Measurements from ENCODE around the gene KLC1. TPM values are rescaled to one million over a fixed set of nuclear protein-coding genes. Genes with fewer than 3 reads are reported as not detected.

KLC1 gene
- total RNA-seq, 2 experiments from 2014 or later, result 126 to 135 TPM

- no peaks in the 10 kb centered on the region for H3K9me3 Mint-ChIP-seq
- peaks cover 67% of the 10 kb centered on the region for H3K4me1 Mint-ChIP-seq
- no peaks in the 10 kb centered on the region for H3K27me3 Mint-ChIP-seq
- H3K36me3 Mint-ChIP-seq (ENCODE audit: low read depth), result peaks cover 3% of the 10 kb centered on the region
- H3K27ac Mint-ChIP-seq, result no peak overlapping the region
- H3K4me3 Mint-ChIP-seq, result peak overlapping the region; percentile 97
- ChIA-PET POLR2A (no interaction called here), CTCF (interaction anchor here (1.2 to 1.5 kb wide), 2 partner anchors 14 to 25 kb away, joined by 3 read pairs; no protein-coding TSS in a partner anchor)
- peak; percentile 28 for DNase-seq
These were observed 87.2 kb downstream of the KLC1 start for GRCh38 chr14:103716091-103716801.

GRCh38 chr14:103716899-103717411, 87.9 kb downstream of the KLC1 start:
- H3K36me3 Mint-ChIP-seq (ENCODE audit: low read depth), result peaks cover 3% of the 10 kb centered on the region
- DNase-seq, result no peak
- H3K9me3 Mint-ChIP-seq, result no peaks in the 10 kb centered on the region
- no peaks in the 10 kb centered on the region for H3K27me3 Mint-ChIP-seq
- ChIA-PET CTCF (no interaction called here), POLR2A (no interaction called here)
- peak overlapping the region; percentile 97 for H3K4me3 Mint-ChIP-seq
- H3K4me1 Mint-ChIP-seq, result peaks cover 61% of the 10 kb centered on the region
- H3K27ac Mint-ChIP-seq, result no peak overlapping the region

- H3K4me1 Mint-ChIP-seq, result peaks cover 46% of the 10 kb centered on the region
- no peak overlapping the region for H3K27ac Mint-ChIP-seq
- peaks cover 3% of the 10 kb centered on the region for H3K36me3 Mint-ChIP-seq (ENCODE audit: low read depth)
- H3K4me3 Mint-ChIP-seq, result no peak overlapping the region
- no peaks in the 10 kb centered on the region for H3K27me3 Mint-ChIP-seq
- CTCF ChIA-PET, result interaction anchor here (0.6 to 1.0 kb wide), 2 partner anchors 26 to 93 kb away, joined by 3 to 6 read pairs; no protein-coding TSS in a partner anchor
- POLR2A ChIA-PET, result no interaction called here
- no peaks in the 10 kb centered on the region for H3K9me3 Mint-ChIP-seq
- DNase-seq, result no peak
These were observed 89.6 kb downstream of the KLC1 start for GRCh38 chr14:103718572-103718971.

- ChIA-PET POLR2A (no interaction called here), CTCF (interaction anchor here (1.2 kb wide), 1 partner anchor 190 kb away, joined by 3 read pairs; no protein-coding TSS in a partner anchor)
- no peak overlapping the region for H3K4me3 Mint-ChIP-seq
- peaks cover 3% of the 10 kb centered on the region for H3K36me3 Mint-ChIP-seq (ENCODE audit: low read depth)
- H3K4me1 Mint-ChIP-seq, result peaks cover 38% of the 10 kb centered on the region
- DNase-seq, result no peak
- no peaks in the 10 kb centered on the region for H3K27me3 Mint-ChIP-seq
- H3K9me3 Mint-ChIP-seq, result no peaks in the 10 kb centered on the region
- no peak overlapping the region for H3K27ac Mint-ChIP-seq
These were observed 90.7 kb downstream of the KLC1 start for GRCh38 chr14:103719751-103720150.

GRCh38 chr14:103721334-103722120, 92.5 kb downstream of the KLC1 start:
- no peaks in the 10 kb centered on the region for H3K27me3 Mint-ChIP-seq
- no peak overlapping the region for H3K27ac Mint-ChIP-seq
- CTCF ChIA-PET, result interaction anchor here (1.3 kb wide), 1 partner anchor 10 kb away, joined by 4 read pairs; no protein-coding TSS in a partner anchor
- POLR2A ChIA-PET, result no interaction called here
- no peak for DNase-seq
- no peak overlapping the region for H3K4me3 Mint-ChIP-seq
- no peaks in the 10 kb centered on the region for H3K9me3 Mint-ChIP-seq
- no peaks in the 10 kb centered on the region for H3K36me3 Mint-ChIP-seq (ENCODE audit: low read depth)
- H3K4me1 Mint-ChIP-seq, result peaks cover 35% of the 10 kb centered on the region

GRCh38 chr14:103723748-103724081, 94.7 kb downstream of the KLC1 start:
- POLR2A ChIA-PET, result no interaction called here

GRCh38 chr14:103724116-103724515, 95.1 kb downstream of the KLC1 start:
- POLR2A ChIA-PET, result no interaction called here
- CTCF ChIA-PET, result no interaction called here
- Mint-ChIP-seq H3K27ac (no peak overlapping the region), H3K27me3 (no peaks in the 10 kb centered on the region), H3K4me1 (peaks cover 13% of the 10 kb centered on the region), H3K36me3 (ENCODE audit: low read depth) (no peaks in the 10 kb centered on the region), H3K9me3 (no peaks in the 10 kb centered on the region), H3K4me3 (no peak overlapping the region)
- DNase-seq, result no peak

More at GRCh38 chr14:103723748-103724081, 94.7 kb downstream of the KLC1 start:
- CTCF ChIA-PET, result no interaction called here
- Mint-ChIP-seq H3K4me1 (peaks cover 15% of the 10 kb centered on the region), H3K4me3 (no peak overlapping the region), H3K9me3 (no peaks in the 10 kb centered on the region), H3K27ac (no peak overlapping the region), H3K27me3 (no peaks in the 10 kb centered on the region), H3K36me3 (ENCODE audit: low read depth) (no peaks in the 10 kb centered on the region)
- no peak for DNase-seq

- Mint-ChIP-seq H3K27ac (no peak overlapping the region), H3K36me3 (ENCODE audit: low read depth) (no peaks in the 10 kb centered on the region), H3K4me3 (no peak overlapping the region), H3K4me1 (peaks cover 3% of the 10 kb centered on the region), H3K27me3 (no peaks in the 10 kb centered on the region), H3K9me3 (no peaks in the 10 kb centered on the region)
- DNase-seq, result no peak
- POLR2A ChIA-PET, result no interaction called here
- CTCF ChIA-PET, result no interaction called here
These were observed 96.1 kb downstream of the KLC1 start for GRCh38 chr14:103725001-103725682.

- DNase-seq, result no peak
- ChIA-PET POLR2A (no interaction called here), CTCF (interaction anchor here (0.6 to 0.9 kb wide), 2 partner anchors 10 to 11 kb away, joined by 3 read pairs; partner anchors contain the start of genes XRCC3 and ZFYVE21)
- no peaks in the 10 kb centered on the region for H3K9me3 Mint-ChIP-seq
- H3K36me3 Mint-ChIP-seq (ENCODE audit: low read depth), result no peaks in the 10 kb centered on the region
- no peaks in the 10 kb centered on the region for H3K4me1 Mint-ChIP-seq
- H3K27me3 Mint-ChIP-seq, result no peaks in the 10 kb centered on the region
- no peak overlapping the region for H3K27ac Mint-ChIP-seq
- no peak overlapping the region for H3K4me3 Mint-ChIP-seq
These were observed 96.9 kb downstream of the KLC1 start for GRCh38 chr14:103725739-103726395.

GRCh38 chr14:103726474-103726873, 97.5 kb downstream of the KLC1 start:
- DNase-seq, result no peak
- Mint-ChIP-seq H3K27ac (no peak overlapping the region), H3K4me3 (no peak overlapping the region), H3K27me3 (no peaks in the 10 kb centered on the region), H3K9me3 (no peaks in the 10 kb centered on the region), H3K4me1 (no peaks in the 10 kb centered on the region), H3K36me3 (ENCODE audit: low read depth) (no peaks in the 10 kb centered on the region)
- ChIA-PET POLR2A (no interaction called here), CTCF (interaction anchor here (0.6 to 0.9 kb wide), 2 partner anchors 11 to 12 kb away, joined by 3 read pairs; partner anchors contain the start of genes XRCC3 and ZFYVE21)

GRCh38 chr14:103727313-103727980, 98.4 kb downstream of the KLC1 start:
- H3K4me1 Mint-ChIP-seq, result no peaks in the 10 kb centered on the region
- H3K27ac Mint-ChIP-seq, result no peak overlapping the region
- H3K4me3 Mint-ChIP-seq, result no peak overlapping the region
- CTCF ChIA-PET, result interaction anchor here (1.4 kb wide), 1 partner anchor 9 kb away, joined by 3 read pairs; no protein-coding TSS in a partner anchor
- POLR2A ChIA-PET, result no interaction called here
- no peaks in the 10 kb centered on the region for H3K9me3 Mint-ChIP-seq
- H3K36me3 Mint-ChIP-seq (ENCODE audit: low read depth), result no peaks in the 10 kb centered on the region
- no peaks in the 10 kb centered on the region for H3K27me3 Mint-ChIP-seq
- DNase-seq, result no peak

- Mint-ChIP-seq H3K27ac (no peak overlapping the region), H3K36me3 (ENCODE audit: low read depth) (no peaks in the 10 kb centered on the region), H3K9me3 (no peaks in the 10 kb centered on the region), H3K27me3 (no peaks in the 10 kb centered on the region), H3K4me1 (no peaks in the 10 kb centered on the region), H3K4me3 (no peak overlapping the region)
- ChIA-PET POLR2A (no interaction called here), CTCF (interaction anchor here (1.4 kb wide), 1 partner anchor 8 kb away, joined by 3 read pairs; no protein-coding TSS in a partner anchor)
- no peak for DNase-seq
These were observed 99.1 kb downstream of the KLC1 start for GRCh38 chr14:103728141-103728540.

Measured in activated CD4-positive, alpha-beta T cell treated with anti-CD3 and anti-CD28 coated beads, Interleukin-2, amount 10 ng/mL, durations not matched to agents 7 days and 5 days (primary cell).